Erythroblast (primary cell): ENCODE data around the gene CCR6.

Source experiments
- GATA1 ChIP-seq: IDR thresholded peaks from 2 replicates; pipeline ENCODE4 v1.6.1; 2011; ENCODE audit warnings: low read depth, mild to moderate bottlenecking, control low read depth, low read length, moderate library complexity
- POLR2A ChIP-seq: IDR thresholded peaks from 2 replicates; pipeline ENCODE4 v1.6.1; 2011; ENCODE audit warnings: mild to moderate bottlenecking, low read length

DNA sequence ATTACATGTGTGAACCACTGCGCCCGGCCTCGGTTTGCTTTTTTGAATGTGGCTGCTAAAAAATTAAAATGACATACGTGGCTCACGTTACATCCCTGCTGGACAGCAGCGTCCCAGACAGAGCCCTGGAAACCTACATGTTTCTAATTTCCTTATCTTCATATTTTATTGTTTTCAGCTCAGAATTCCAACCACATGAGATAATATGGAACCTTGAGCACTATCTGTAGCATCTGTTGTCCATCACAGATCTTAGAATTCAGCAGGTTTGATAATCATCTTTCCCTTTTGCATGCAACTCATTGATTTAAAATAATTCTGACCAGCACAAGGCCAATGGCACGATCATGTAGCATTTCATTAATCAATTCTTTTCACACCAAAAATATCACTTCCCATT lies 25.9 kb upstream of the CCR6 start:
- TF ChIP-seq POLR2A, result no peak
- TF ChIP-seq GATA1, result no peak
